SK-N-SH (cell line): ENCODE measurements around the gene SLC24A4. TPM values are rescaled to one million over a fixed set of nuclear protein-coding genes. Genes with fewer than 3 reads are reported as not detected.

Source experiments
- CTCF ChIA-PET: fragments of 300-600, 350-600 bp; formaldehyde crosslinking; extraction: SDS; loops from one replicate; lab custom pipeline; 2021; lab: Yijun Ruan, JAX
- POLR2A ChIA-PET: fragments of 350-600 bp; sonication (Branson Sonifier 250); formaldehyde crosslinking; extraction: SDS; loops from one replicate; lab custom pipeline; 2020; ENCODE audit warnings: antibody characterized with exemption, inconsistent platforms; lab: Yijun Ruan, JAX
- DNase-seq: peaks from one replicate; pipeline ENCODE4 v3.0.0; 2012
- H2AFZ ChIP-seq: fragments of 200-600 bp; sonication (generic); 2 replicates; pipeline ENCODE4 v1.8.1; 2016; ENCODE audit warnings: antibody characterized with exemption, mild to moderate bottlenecking, low read depth
- H3F3A ChIP-seq: fragments of 200-600 bp; sonication (generic); replicated peaks from 2 replicates; pipeline ENCODE3; 2016; ENCODE audit warnings: antibody characterized with exemption, mild to moderate bottlenecking; ENCODE audit not compliant: insufficient read depth
- H3K27ac ChIP-seq, 2 experiments: fragments of 200-500 bp in 1 of 2; fragments of 200-600 bp in 1 of 2; sonication (Bioruptor generic) in 1 of 2; sonication (generic), shearing (Covaris generic) in 1 of 2; 2 replicates each; pipeline versions ENCODE4 v1.5.1 to v1.6.1; 2014 to 2016; ENCODE audit warnings: low read depth in 2 of 2, inconsistent platforms in 1 of 2, low read length in 1 of 2, mild to moderate bottlenecking in 1 of 2, mixed read lengths in 1 of 2
- H3K27me3 ChIP-seq: fragments of 200-600 bp; sonication (generic), shearing (Covaris generic); 2 replicates; pipeline ENCODE4 v1.6.1; 2016; ENCODE audit warnings: mixed run types; ENCODE audit not compliant: insufficient read depth
- H3K36me3 ChIP-seq, 2 experiments: fragments of 200-500 bp in 1 of 2; fragments of 200-600 bp in 1 of 2; sonication (Bioruptor generic) in 1 of 2; sonication (generic) in 1 of 2; replicated peaks in 1 of 2; 2 replicates each; pipeline versions ENCODE3 to v1.5.1; 2014 to 2016; ENCODE audit warnings: low read length in 1 of 2, mild to moderate bottlenecking in 1 of 2; ENCODE audit not compliant: insufficient read depth in 2 of 2, control insufficient read depth in 1 of 2
- H3K4me1 ChIP-seq, 2 experiments: fragments of 200-500 bp in 1 of 2; fragments of 200-600 bp in 1 of 2; sonication (Bioruptor generic) in 1 of 2; sonication (generic), shearing (Covaris generic) in 1 of 2; 2 replicates each; pipeline versions ENCODE4 v1.5.1 to v1.6.1; 2014 to 2016; ENCODE audit warnings: low read depth in 1 of 2, low read length in 1 of 2, mixed run types in 1 of 2; ENCODE audit not compliant: insufficient read depth in 2 of 2, control insufficient read depth in 1 of 2
- H3K4me2 ChIP-seq: fragments of 200-600 bp; sonication (generic), shearing (Covaris generic); 2 replicates; pipeline ENCODE4 v1.6.1; 2017; ENCODE audit warnings: mixed run types
- H3K4me3 ChIP-seq, 2 experiments: fragments of 200-500 bp in 1 of 2; fragments of 200-600 bp in 1 of 2; sonication (Bioruptor generic) in 1 of 2; sonication (generic), shearing (Covaris generic) in 1 of 2; 2 replicates each; pipeline versions ENCODE4 v1.5.1 to v1.8.1; 2014 to 2016; ENCODE audit warnings: low read depth in 2 of 2, inconsistent platforms in 1 of 2, low read length in 1 of 2, mild to moderate bottlenecking in 1 of 2, mixed read lengths in 1 of 2, moderate library complexity in 1 of 2
- H3K79me2 ChIP-seq: fragments of 200-600 bp; sonication (generic); 2 replicates; pipeline ENCODE4 v1.8.1; 2017; ENCODE audit warnings: mild to moderate bottlenecking; ENCODE audit not compliant: insufficient read depth
- H3K9ac ChIP-seq: fragments of 200-600 bp; sonication (generic); 2 replicates; pipeline ENCODE4 v1.6.1; 2017; ENCODE audit warnings: mixed run types
- H3K9me2 ChIP-seq: fragments of 200-600 bp; sonication (generic); 2 replicates; pipeline ENCODE4 v1.6.1; 2017; ENCODE audit warnings: mixed run types
- H3K9me3 ChIP-seq: fragments of 200-600 bp; sonication (generic); 2 replicates; pipeline ENCODE4 v1.6.1; 2017; ENCODE audit warnings: mixed run types, mild to moderate bottlenecking, moderate library complexity
- H4K20me1 ChIP-seq: fragments of 200-600 bp; sonication (generic); 2 replicates; pipeline ENCODE4 v1.6.1; 2017; ENCODE audit warnings: mild to moderate bottlenecking, mixed run types; ENCODE audit not compliant: insufficient read depth
- CHD2 ChIP-seq: fragments of 150-350 bp; IDR thresholded peaks from 2 replicates; pipeline ENCODE4 v1.6.1; 2018; ENCODE audit warnings: low read length; ENCODE audit not compliant: partially characterized antibody
- ELF1 ChIP-seq: IDR thresholded peaks from 2 replicates; pipeline ENCODE4 v1.4.0; 2012
- EP300 ChIP-seq, 2 experiments: IDR thresholded peaks; 2 replicates each; pipeline versions ENCODE4 v1.4.0 to v1.6.1; 2012; ENCODE audit warnings: borderline replicate concordance in 1 of 2, low read depth in 1 of 2, low read length in 1 of 2
- EZH2phosphoT487 ChIP-seq: fragments of 200-600 bp; sonication (generic); IDR thresholded peaks from 2 replicates; pipeline ENCODE4 v1.6.1; 2017; ENCODE audit warnings: low read depth, mixed run types, mild to moderate bottlenecking, antibody characterized with exemption, moderate library complexity, borderline replicate concordance
- FOSL2 ChIP-seq: IDR thresholded peaks from 2 replicates; pipeline ENCODE4 v1.4.0; 2012; ENCODE audit warnings: low read depth, mild to moderate bottlenecking, moderate library complexity, borderline replicate concordance
- FOXJ3 ChIP-seq: sonication (generic); formaldehyde crosslinking; IDR thresholded peaks from 2 replicates; pipeline ENCODE4 v1.5.1; 2020; ENCODE audit warnings: mild to moderate bottlenecking, missing genetic modification reagents
- FOXM1 ChIP-seq: IDR thresholded peaks from 2 replicates; pipeline ENCODE4 v1.4.0; 2012; ENCODE audit warnings: low read depth, mild to moderate bottlenecking
- GABPA ChIP-seq: IDR thresholded peaks from 2 replicates; pipeline ENCODE4 v1.4.0; 2012; ENCODE audit warnings: low read depth, mild to moderate bottlenecking
- MEF2A ChIP-seq: IDR thresholded peaks from 2 replicates; pipeline ENCODE4 v1.4.0; 2012; ENCODE audit warnings: low read depth, borderline replicate concordance
- MXI1 ChIP-seq: IDR thresholded peaks from 2 replicates; pipeline ENCODE4 v1.6.1; 2012; ENCODE audit warnings: mild to moderate bottlenecking, low read depth, low read length, improper control_type of control experiment
- PBX3 ChIP-seq: IDR thresholded peaks from 2 replicates; pipeline ENCODE4; 2012
- RCOR1 ChIP-seq: fragments of 150-350 bp; IDR thresholded peaks from 2 replicates; pipeline ENCODE4 v1.6.1; 2017; ENCODE audit warnings: antibody characterized with exemption, low read length
- REST ChIP-seq: IDR thresholded peaks from 2 replicates; pipeline ENCODE4 v1.6.1; 2012; ENCODE audit warnings: mild to moderate bottlenecking, low read depth, low read length, moderate library complexity
- SIN3A ChIP-seq: IDR thresholded peaks from 2 replicates; pipeline ENCODE4 v1.6.1; 2012; ENCODE audit warnings: low read depth, mild to moderate bottlenecking, low read length, moderate library complexity, borderline replicate concordance
- SMC3 ChIP-seq: IDR thresholded peaks from 2 replicates; pipeline ENCODE4 v1.6.1; 2012; ENCODE audit warnings: low read depth, low read length, improper control_type of control experiment
- TCF12 ChIP-seq: IDR thresholded peaks from 2 replicates; pipeline ENCODE4 v1.4.0; 2012
- ZBTB33 ChIP-seq: IDR thresholded peaks from 2 replicates; pipeline ENCODE4 v1.4.0; 2012; ENCODE audit warnings: low read depth, borderline replicate concordance
- WGBS: methylation state at CpG from one replicate; pipeline ENCODE4 v1.1.6; 2017; ENCODE audit warnings: low lambda C conversion rate; 5-methylcytosine and 5-hydroxymethylcytosine counted together
- polyA plus RNA-seq, 3 experiments: library from polyadenylated mRNA; depleted of rRNA; stranded (reverse); fragments of >200 nt; gene quantifications; 2 replicates each; pipeline ENCODE4 v1.2.3, GENCODE V29; 2012

The SLC24A4 gene
- polyA plus RNA-seq, 1 of the 3 experiments (the other 2 are of a cell fraction): 0.07 TPM

- Histone ChIP-seq H3K4me1 (no peaks in the 10 kb centered on the region), H3K4me2 (no peak overlapping the region), H3K27me3 (no peaks in the 10 kb centered on the region), H3K9ac (no peak overlapping the region), H3F3A (no peaks in the 10 kb centered on the region), H3K9me2 (no peaks in the 10 kb centered on the region), H3K4me3 (no peak overlapping the region), H4K20me1 (no peaks in the 10 kb centered on the region), H3K79me2 (no peaks in the 10 kb centered on the region), H2AFZ (no peak overlapping the region), H3K9me3 (no peaks in the 10 kb centered on the region), H3K27ac (no peak overlapping the region), H3K36me3 (no peaks in the 10 kb centered on the region)
- ChIA-PET CTCF (no interaction called here), POLR2A (no interaction called here)
- DNase-seq: no peak
- 71% methylated on average over 10 of the region's 10 CpGs for WGBS
- no peak for TF ChIP-seq SMC3
- TF ChIP-seq FOXM1: no peak
- no peak for TF ChIP-seq CHD2
- no peak for TF ChIP-seq PBX3
- TF ChIP-seq MXI1: no peak
- no peak for TF ChIP-seq FOXJ3 (CRISPR knock-in tag)
- TF ChIP-seq ZBTB33: no peak
These were observed 170.1 kb downstream of the SLC24A4 start for GRCh38 chr14:92493024-92493423.

GRCh38 chr14:92493492-92493891 is 170.5 kb downstream of the SLC24A4 start:
- no peak overlapping the region for H2AFZ ChIP-seq
- no peak overlapping the region for H3K4me2 ChIP-seq
- ChIA-PET CTCF (no interaction called here), POLR2A (no interaction called here)
- H4K20me1 ChIP-seq: no peaks in the 10 kb centered on the region
- H3K27ac ChIP-seq: no peak overlapping the region
- no peaks in the 10 kb centered on the region for H3K4me1 ChIP-seq
- H3F3A ChIP-seq: no peaks in the 10 kb centered on the region
- TF ChIP-seq EP300 (IDR thresholded peaks at IDR 0.05; ENCODE audit: borderline replicate concordance in 1 of 2, low read depth in 1 of 2, low read length in 1 of 2): no peak
- no peak for TF ChIP-seq TCF12
- no peak for TF ChIP-seq FOXM1
- no peak for TF ChIP-seq EZH2phosphoT487
- TF ChIP-seq MEF2A: no peak
- TF ChIP-seq GABPA: no peak
- TF ChIP-seq REST: no peak
- TF ChIP-seq FOSL2: no peak
- no peak for TF ChIP-seq SIN3A
- no peak for TF ChIP-seq ELF1
- TF ChIP-seq RCOR1: no peak
- no peak for TF ChIP-seq MXI1
- no peak for TF ChIP-seq SMC3
- no peak for TF ChIP-seq PBX3
- no peak for TF ChIP-seq ZBTB33
- no peak for DNase-seq
- H3K79me2 ChIP-seq: no peaks in the 10 kb centered on the region
- no peaks in the 10 kb centered on the region for H3K36me3 ChIP-seq
- H3K9me2 ChIP-seq: no peaks in the 10 kb centered on the region
- no peaks in the 10 kb centered on the region for H3K27me3 ChIP-seq
- no peak overlapping the region for H3K4me3 ChIP-seq
- no peak overlapping the region for H3K9ac ChIP-seq
- 77% methylated on average over 14 of the region's 16 CpGs for WGBS
- H3K9me3 ChIP-seq: no peaks in the 10 kb centered on the region
